ENCODE measurements around the gene PRSS57.
A peak's percentile ranks its signal among the peaks of the same experiment; 100 is the strongest.
"Not testable (repeated sequence)": the region's sequence is repeated elsewhere in the genome, so short reads cannot be mapped to it uniquely, and the experiment has no call there.

Gene PRSS57

DNA sequence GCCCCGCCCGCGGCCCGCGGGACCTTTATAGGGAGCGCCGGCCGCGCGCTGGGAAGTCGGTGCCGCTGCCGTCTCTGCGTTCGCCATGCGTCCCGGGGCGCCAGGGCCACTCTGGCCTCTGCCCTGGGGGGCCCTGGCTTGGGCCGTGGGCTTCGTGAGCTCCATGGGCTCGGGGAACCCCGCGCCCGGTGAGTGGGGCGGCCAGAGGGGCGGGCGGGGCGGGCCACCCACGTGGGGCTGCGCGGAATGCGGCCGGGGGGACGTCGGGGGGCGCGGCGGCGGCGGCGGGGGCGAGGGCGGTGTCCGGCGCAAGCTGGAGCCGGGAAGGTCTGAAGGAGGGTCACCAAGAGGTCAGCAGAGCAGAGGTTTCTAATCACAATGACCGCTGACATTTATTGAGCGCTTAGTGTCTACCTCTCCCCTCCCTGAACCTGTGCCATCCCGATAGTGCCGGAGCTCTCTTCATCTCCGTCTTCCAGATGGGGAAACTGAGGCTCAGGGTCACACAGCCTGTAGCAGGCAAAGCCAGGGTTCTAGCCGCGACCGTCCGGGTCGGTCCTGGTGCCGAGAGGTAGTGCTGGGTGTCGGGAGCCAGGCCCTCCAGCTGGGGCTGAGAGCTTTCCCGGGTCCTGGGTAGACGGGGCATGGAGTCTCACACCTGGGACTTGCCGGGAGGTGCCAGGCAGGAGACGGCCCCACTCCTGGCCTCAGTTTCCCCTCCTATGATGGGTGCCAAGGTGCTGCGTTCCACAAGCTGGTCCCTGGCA is 18.7 kb downstream of the PRSS57 start, which contains the start of gene FSTL3:
FSTL3 (plus strand) TSS at position 54 of the 767 bp plus-strand sequence; CDS start at position 86, 32 bp downstream.
- peaks cover 4% of the 10 kb centered on the region for H3K4me1 ChIP-seq

DNA sequence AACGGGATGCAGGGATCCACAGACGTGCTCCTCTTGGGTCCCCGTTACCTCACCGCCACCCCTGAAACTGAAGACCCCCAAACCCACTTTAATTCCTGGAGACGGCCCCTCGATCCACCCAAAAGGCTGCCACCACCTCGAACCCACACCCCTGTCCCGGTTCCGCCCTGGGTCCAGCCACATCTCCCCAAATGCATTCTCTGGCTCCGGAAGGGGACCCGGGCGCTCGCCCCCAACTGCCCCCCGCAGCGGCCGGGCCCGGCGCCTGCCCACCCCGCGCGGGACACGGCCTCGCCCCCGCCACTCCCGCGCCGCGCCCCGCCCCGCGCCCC is 19.3 kb downstream of the PRSS57 start:
- Histone ChIP-seq H2AFZ (no peak overlapping the region), H3K36me3 (ENCODE audit: control insufficient read depth, insufficient read depth, low read length) (no peaks in the 10 kb centered on the region), H3K79me2 (no peaks in the 10 kb centered on the region), H3K9ac (no peak overlapping the region), H3K27me3 (ENCODE audit: control insufficient read depth, insufficient read depth, low read length) (no peaks in the 10 kb centered on the region), H3K4me2 (ENCODE audit: low read length) (no peak overlapping the region), H3K9me3 (ENCODE audit: control insufficient read depth, low read length) (no peaks in the 10 kb centered on the region), H3K4me1 (peaks cover 4% of the 10 kb centered on the region), H3K27ac (no peak overlapping the region), H3K4me3 (ENCODE audit: low read depth, low read length) (no peak overlapping the region)
- TF ChIP-seq, protein P1, sequence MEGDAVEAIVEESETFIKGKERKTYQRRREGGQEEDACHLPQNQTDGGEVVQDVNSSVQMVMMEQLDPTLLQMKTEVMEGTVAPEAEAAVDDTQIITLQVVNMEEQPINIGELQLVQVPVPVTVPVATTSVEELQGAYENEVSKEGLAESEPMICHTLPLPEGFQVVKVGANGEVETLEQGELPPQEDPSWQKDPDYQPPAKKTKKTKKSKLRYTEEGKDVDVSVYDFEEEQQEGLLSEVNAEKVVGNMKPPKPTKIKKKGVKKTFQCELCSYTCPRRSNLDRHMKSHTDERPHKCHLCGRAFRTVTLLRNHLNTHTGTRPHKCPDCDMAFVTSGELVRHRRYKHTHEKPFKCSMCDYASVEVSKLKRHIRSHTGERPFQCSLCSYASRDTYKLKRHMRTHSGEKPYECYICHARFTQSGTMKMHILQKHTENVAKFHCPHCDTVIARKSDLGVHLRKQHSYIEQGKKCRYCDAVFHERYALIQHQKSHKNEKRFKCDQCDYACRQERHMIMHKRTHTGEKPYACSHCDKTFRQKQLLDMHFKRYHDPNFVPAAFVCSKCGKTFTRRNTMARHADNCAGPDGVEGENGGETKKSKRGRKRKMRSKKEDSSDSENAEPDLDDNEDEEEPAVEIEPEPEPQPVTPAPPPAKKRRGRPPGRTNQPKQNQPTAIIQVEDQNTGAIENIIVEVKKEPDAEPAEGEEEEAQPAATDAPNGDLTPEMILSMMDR (IDR thresholded peaks at IDR 0.05), result no peak

More for the DNA sequence above, 18.7 kb downstream of the PRSS57 start, which contains the start of gene FSTL3:
- Histone ChIP-seq H3K27ac (no peak within 1 kb of the TSS), H3K4me3 (ENCODE audit: low read depth, low read length) (no peak within 1 kb of the TSS), H3K36me3 (ENCODE audit: control insufficient read depth, insufficient read depth, low read length) (no peaks in the 10 kb centered on the region), H2AFZ (no peak within 1 kb of the TSS), H3K4me2 (ENCODE audit: low read length) (peak within 1 kb of the TSS; percentile 31), H3K27me3 (ENCODE audit: control insufficient read depth, insufficient read depth, low read length) (no peaks in the 10 kb centered on the region), H3K9me3 (ENCODE audit: control insufficient read depth, low read length) (no peaks in the 10 kb centered on the region), H3K79me2 (no peaks in the 10 kb centered on the region), H3K9ac (no peak within 1 kb of the TSS)
- TF ChIP-seq, protein P1 (IDR thresholded peaks at IDR 0.05), result no peak

DNA sequence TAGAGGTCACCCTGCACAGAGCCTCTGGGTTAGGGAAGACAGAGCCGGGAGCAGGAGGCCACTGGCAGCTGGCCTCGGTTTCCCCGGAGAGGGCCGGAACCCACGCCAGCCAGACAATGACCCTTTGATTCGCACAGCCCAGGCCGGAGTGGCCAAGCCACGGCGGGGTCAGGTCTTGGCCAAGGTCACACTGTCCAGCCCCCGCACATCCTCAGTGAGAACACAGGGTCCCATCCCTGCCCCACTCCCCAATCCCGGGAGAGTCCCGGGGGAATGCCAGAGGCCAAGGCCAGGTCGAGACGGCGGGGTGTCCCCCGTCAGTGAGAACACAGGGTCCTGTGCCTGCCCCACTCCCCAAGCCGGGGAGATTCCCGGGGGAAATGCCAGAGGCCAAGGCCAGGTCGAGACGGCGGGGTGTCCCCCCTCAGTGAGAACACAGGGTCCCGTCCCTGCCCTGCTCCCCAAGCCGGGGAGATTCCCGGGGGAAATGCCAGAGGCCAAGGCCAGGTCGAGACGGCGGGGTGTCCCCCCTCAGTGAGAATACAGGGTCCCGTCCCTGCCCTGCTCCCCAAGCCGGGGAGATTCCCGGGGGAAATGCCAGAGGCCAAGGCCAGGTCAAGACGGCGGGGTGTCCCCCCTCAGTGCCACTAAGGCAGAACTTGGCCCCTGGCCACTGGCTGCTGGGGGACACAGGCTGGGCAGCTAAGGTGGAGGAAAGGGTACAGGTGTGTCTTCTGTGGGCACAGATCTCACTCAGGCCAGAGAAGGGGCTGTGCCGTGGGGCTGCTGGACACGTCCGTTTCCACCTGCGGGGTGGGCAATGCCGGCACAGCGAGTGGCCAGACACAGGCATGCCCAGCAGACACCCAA is 20.7 kb downstream of the PRSS57 start:
- peaks cover 4% of the 10 kb centered on the region for H3K4me1 ChIP-seq
- H3K4me3 ChIP-seq (ENCODE audit: low read depth, low read length), result no peak overlapping the region
- H3K9me3 ChIP-seq (ENCODE audit: control insufficient read depth, low read length), result no peaks in the 10 kb centered on the region
- no peaks in the 10 kb centered on the region for H3K36me3 ChIP-seq (ENCODE audit: control insufficient read depth, insufficient read depth, low read length)
- H3K27ac ChIP-seq, result no peak overlapping the region
- H3K79me2 ChIP-seq, result no peaks in the 10 kb centered on the region
- no peaks in the 10 kb centered on the region for H3K27me3 ChIP-seq (ENCODE audit: control insufficient read depth, insufficient read depth, low read length)
- H2AFZ ChIP-seq, result no peak overlapping the region
- H3K9ac ChIP-seq, result no peak overlapping the region
- TF ChIP-seq, protein P1 (IDR thresholded peaks at IDR 0.05), result no peak
- no peak overlapping the region for H3K4me2 ChIP-seq (ENCODE audit: low read length)

DNA sequence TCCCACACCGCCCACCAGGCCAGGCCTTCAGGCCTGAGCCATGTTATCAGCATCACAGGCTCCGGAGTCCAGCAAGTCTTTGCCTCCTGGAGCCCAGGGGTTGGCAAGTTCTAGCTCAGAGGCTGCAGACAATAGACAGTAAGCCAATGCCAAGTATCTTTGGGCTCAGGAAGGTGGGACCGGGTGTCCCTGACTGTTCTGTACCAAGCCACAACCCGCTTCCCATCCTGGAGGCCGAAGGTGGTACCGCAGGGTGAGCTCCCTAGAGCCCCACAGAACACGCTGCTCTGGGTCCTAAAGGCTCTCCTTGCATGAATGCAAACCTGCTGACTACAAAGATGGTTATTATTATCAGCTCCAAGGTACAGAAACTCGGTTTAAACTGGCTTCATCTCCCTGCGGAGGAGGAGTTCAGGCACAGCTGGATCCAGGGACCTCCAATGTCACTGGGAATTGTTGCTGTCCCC is 24.6 kb downstream of the PRSS57 start:
- no peaks in the 10 kb centered on the region for H3K79me2 ChIP-seq
- H3K9ac ChIP-seq, result no peak overlapping the region
- no peak overlapping the region for H3K4me2 ChIP-seq (ENCODE audit: low read length)
- TF ChIP-seq, protein P1 (IDR thresholded peaks at IDR 0.05), result no peak
- no peak overlapping the region for H3K27ac ChIP-seq
- H3K4me3 ChIP-seq (ENCODE audit: low read depth, low read length), result no peak overlapping the region
- H3K9me3 ChIP-seq (ENCODE audit: control insufficient read depth, low read length), result no peaks in the 10 kb centered on the region
- no peaks in the 10 kb centered on the region for H3K4me1 ChIP-seq
- H2AFZ ChIP-seq, result no peak overlapping the region
- no peaks in the 10 kb centered on the region for H3K36me3 ChIP-seq (ENCODE audit: control insufficient read depth, insufficient read depth, low read length)
- H3K27me3 ChIP-seq (ENCODE audit: control insufficient read depth, insufficient read depth, low read length), result no peaks in the 10 kb centered on the region

DNA sequence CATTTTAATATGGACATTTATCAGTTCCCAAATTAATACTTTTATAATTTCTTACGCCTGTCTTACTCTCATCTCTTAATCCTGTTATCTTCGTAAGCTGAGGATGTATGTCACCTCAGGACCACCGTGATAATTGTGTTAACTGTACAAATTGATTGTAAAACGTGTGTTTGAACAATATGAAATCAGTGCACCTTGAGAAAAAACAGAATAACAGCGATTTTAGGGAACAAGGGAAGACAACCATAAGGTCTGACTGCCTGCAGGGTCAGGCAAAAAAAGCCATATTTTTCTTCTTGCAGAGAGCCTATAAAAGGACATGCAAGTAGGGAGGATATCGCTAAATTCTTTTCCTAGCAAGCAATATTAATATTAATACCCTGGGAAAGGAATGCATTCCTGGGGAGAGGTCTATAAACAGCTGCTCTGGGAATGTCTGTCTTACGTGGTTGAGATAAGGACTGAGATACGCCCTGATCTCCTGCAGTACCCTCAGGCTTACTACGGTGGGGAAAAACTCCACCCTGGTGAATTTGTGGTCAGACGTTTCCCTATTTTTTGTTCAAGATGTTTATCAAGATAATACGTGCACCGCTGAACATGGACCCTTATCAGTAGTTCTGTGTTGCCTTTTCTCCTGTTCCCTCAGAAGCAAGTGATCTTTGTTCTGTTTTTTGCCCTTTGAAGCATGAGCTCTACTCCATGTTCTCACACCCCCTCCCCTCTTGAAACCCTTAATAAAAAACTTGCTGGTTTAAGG is 26.4 kb downstream of the PRSS57 start:
- H3K4me1 ChIP-seq; H3K79me2 ChIP-seq; H3K36me3 ChIP-seq (ENCODE audit: control insufficient read depth, insufficient read depth, low read length); H3K9ac ChIP-seq; H3K27me3 ChIP-seq (ENCODE audit: control insufficient read depth, insufficient read depth, low read length); H2AFZ ChIP-seq; H3K4me2 ChIP-seq (ENCODE audit: low read length); H3K4me3 ChIP-seq (ENCODE audit: low read depth, low read length); H3K9me3 ChIP-seq (ENCODE audit: control insufficient read depth, low read length); H3K27ac ChIP-seq: not testable (repeated sequence)

DNA sequence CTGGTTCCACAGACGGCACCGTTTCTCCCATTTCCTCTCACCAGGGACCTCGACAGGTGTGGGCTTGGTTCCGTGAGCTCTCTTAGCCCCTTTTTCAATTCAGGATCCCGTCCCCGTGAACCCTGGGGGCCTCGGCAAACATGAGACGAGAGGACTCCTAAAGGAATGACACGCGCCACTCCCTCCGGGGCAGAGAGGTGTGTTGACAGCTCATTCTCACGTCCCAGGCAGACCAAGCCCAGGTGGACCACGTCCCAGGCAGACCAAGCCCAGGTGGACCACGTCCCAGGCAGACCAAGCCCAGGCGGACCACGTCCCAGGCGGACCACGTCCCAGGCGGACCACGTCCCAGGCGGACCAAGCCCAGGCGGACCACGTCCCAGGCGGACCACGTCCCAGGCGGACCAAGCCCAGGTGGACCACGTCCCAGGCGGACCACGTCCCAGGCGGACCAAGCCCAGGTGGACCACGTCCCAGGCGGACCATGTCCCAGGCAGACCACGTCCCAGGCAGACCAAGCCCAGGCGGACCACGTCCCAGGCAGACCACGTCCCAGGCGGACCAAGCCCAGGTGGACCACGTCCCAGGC is 28.2 kb downstream of the PRSS57 start:
- H3K27ac ChIP-seq; H2AFZ ChIP-seq; H3K4me1 ChIP-seq; H3K79me2 ChIP-seq; H3K27me3 ChIP-seq (ENCODE audit: control insufficient read depth, insufficient read depth, low read length); H3K9me3 ChIP-seq (ENCODE audit: control insufficient read depth, low read length); H3K4me3 ChIP-seq (ENCODE audit: low read depth, low read length); H3K4me2 ChIP-seq (ENCODE audit: low read length); H3K9ac ChIP-seq; H3K36me3 ChIP-seq (ENCODE audit: control insufficient read depth, insufficient read depth, low read length): not testable (repeated sequence)
